ENCODE data around the gene TIMP2. TPM values are rescaled to one million over a fixed set of nuclear protein-coding genes. Genes with fewer than 3 reads are reported as not detected.

Gene TIMP2
- total and polyA plus RNA-seq, 2 of the 13 experiments (the other 11 are each of a cell fraction or from before 2014, with no cell fraction given), result 3.8 to 8.5 TPM

DNA sequence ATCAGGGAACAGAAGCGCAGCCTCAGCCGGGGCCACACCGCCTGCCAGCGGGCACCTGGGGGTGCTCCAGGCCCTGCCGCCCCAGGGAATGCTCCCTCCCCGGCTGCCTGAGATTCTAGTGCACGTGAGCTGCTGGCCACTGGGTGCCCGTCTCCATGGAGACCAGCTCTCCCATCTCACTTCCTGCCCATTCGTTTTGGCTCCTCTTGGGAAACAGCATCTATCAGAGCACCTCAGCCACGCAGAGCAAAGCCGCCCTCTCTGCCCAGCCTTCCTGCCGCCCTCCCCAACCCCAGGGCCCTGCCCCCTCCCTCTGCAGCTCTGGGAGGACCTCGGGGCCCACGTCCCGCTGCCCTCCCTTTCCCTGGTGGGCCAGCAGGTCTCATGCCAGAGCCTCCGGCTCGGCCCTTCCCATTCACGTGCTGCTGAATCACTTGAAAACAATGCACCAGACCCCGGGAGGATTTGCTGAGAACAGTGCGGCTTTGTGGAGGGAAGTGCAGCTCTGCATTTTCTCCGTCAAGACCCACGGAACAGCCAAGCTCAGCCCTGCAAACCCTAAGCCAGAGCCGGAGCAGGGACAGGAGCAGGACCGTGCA lies 41.6 kb downstream of the TIMP2 start (continued):
- TF ChIP-seq PRPF4 (IDR thresholded peaks at IDR 0.05; ENCODE audit: low read depth, low read length, poor library complexity, severe bottlenecking) (no peak), KMT2A (CRISPR knock-in tag; IDR thresholded peaks at IDR 0.05) (peak; percentile 24; the same call in 1 of the 2 replicates), TBX3 (IDR thresholded peaks at IDR 0.05; ENCODE audit: borderline replicate concordance) (no peak), YEATS2 (CRISPR knock-in tag; IDR thresholded peaks at IDR 0.05; ENCODE audit: borderline replicate concordance) (peak; percentile 37; the same call in 1 of the 2 replicates), ZNF274 (CRISPR knock-in tag; IDR thresholded peaks at IDR 0.05) (peak; percentile 72; the same call in 1 of the 2 replicates), ZNF335 (CRISPR knock-in tag; IDR thresholded peaks at IDR 0.05) (no peak), JARID2 (CRISPR knock-in tag; IDR thresholded peaks at IDR 0.05; ENCODE audit: insufficient replicate concordance) (no peak), RFXAP (CRISPR knock-in tag; IDR thresholded peaks at IDR 0.05; ENCODE audit: borderline replicate concordance) (no peak), ZNF121 (CRISPR knock-in tag; IDR thresholded peaks at IDR 0.05) (no peak), ZSCAN9 (CRISPR knock-in tag; IDR thresholded peaks at IDR 0.05; ENCODE audit: borderline replicate concordance) (no peak), ZNF780A (CRISPR knock-in tag; IDR thresholded peaks at IDR 0.05) (no peak), ZNF737 (CRISPR knock-in tag; IDR thresholded peaks at IDR 0.05; ENCODE audit: borderline replicate concordance) (no peak)
- TF ChIP-seq, protein P1, sequence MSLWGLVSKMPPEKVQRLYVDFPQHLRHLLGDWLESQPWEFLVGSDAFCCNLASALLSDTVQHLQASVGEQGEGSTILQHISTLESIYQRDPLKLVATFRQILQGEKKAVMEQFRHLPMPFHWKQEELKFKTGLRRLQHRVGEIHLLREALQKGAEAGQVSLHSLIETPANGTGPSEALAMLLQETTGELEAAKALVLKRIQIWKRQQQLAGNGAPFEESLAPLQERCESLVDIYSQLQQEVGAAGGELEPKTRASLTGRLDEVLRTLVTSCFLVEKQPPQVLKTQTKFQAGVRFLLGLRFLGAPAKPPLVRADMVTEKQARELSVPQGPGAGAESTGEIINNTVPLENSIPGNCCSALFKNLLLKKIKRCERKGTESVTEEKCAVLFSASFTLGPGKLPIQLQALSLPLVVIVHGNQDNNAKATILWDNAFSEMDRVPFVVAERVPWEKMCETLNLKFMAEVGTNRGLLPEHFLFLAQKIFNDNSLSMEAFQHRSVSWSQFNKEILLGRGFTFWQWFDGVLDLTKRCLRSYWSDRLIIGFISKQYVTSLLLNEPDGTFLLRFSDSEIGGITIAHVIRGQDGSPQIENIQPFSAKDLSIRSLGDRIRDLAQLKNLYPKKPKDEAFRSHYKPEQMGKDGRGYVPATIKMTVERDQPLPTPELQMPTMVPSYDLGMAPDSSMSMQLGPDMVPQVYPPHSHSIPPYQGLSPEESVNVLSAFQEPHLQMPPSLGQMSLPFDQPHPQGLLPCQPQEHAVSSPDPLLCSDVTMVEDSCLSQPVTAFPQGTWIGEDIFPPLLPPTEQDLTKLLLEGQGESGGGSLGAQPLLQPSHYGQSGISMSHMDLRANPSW (CRISPR knock-in tag; IDR thresholded peaks at IDR 0.05; ENCODE audit: borderline replicate concordance), result no peak
- TF ChIP-seq, protein P2, sequence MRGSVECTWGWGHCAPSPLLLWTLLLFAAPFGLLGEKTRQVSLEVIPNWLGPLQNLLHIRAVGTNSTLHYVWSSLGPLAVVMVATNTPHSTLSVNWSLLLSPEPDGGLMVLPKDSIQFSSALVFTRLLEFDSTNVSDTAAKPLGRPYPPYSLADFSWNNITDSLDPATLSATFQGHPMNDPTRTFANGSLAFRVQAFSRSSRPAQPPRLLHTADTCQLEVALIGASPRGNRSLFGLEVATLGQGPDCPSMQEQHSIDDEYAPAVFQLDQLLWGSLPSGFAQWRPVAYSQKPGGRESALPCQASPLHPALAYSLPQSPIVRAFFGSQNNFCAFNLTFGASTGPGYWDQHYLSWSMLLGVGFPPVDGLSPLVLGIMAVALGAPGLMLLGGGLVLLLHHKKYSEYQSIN (CRISPR knock-in tag; IDR thresholded peaks at IDR 0.05; ENCODE audit: borderline replicate concordance), result no peak
- TF ChIP-seq, protein P3, sequence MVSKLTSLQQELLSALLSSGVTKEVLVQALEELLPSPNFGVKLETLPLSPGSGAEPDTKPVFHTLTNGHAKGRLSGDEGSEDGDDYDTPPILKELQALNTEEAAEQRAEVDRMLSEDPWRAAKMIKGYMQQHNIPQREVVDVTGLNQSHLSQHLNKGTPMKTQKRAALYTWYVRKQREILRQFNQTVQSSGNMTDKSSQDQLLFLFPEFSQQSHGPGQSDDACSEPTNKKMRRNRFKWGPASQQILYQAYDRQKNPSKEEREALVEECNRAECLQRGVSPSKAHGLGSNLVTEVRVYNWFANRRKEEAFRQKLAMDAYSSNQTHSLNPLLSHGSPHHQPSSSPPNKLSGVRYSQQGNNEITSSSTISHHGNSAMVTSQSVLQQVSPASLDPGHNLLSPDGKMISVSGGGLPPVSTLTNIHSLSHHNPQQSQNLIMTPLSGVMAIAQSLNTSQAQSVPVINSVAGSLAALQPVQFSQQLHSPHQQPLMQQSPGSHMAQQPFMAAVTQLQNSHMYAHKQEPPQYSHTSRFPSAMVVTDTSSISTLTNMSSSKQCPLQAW (CRISPR knock-in tag; IDR thresholded peaks at IDR 0.05), result peak; percentile 34; the same call in 1 of the 2 replicates
- TF ChIP-seq, protein P4, sequence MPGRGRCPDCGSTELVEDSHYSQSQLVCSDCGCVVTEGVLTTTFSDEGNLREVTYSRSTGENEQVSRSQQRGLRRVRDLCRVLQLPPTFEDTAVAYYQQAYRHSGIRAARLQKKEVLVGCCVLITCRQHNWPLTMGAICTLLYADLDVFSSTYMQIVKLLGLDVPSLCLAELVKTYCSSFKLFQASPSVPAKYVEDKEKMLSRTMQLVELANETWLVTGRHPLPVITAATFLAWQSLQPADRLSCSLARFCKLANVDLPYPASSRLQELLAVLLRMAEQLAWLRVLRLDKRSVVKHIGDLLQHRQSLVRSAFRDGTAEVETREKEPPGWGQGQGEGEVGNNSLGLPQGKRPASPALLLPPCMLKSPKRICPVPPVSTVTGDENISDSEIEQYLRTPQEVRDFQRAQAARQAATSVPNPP (CRISPR knock-in tag; IDR thresholded peaks at IDR 0.05), result no peak
